Keratinocyte (primary cell): Measurements from ENCODE around the gene ATP11A. TPM values are rescaled to one million over a fixed set of nuclear protein-coding genes. Genes with fewer than 3 reads are reported as not detected.

Experiments
- DNase-seq: peaks from one replicate; pipeline ENCODE4 v3.0.0-alpha.2; 2011; ENCODE audit warnings: low read depth, missing footprints, low spot score
- FAIRE-seq: peaks from 2 replicates; lab custom pipeline; 2011; peaks lifted over from hg19 to GRCh38; lab: Jason Lieb, UNC
- H2AFZ ChIP-seq: 2 replicates; pipeline ENCODE4 v1.6.0; 2012; ENCODE audit warnings: low read length, control low read depth, inconsistent platforms; ENCODE audit not compliant: control insufficient read depth
- H3K27ac ChIP-seq: 2 replicates; pipeline ENCODE4 v1.5.1; 2011; ENCODE audit warnings: low read length; ENCODE audit not compliant: control insufficient read depth, insufficient read depth
- H3K27me3 ChIP-seq: 3 replicates; pipeline ENCODE4 v1.6.0; 2011; ENCODE audit warnings: low read length; ENCODE audit not compliant: control insufficient read depth, insufficient read depth; ENCODE audit errors: extremely low read depth
- H3K36me3 ChIP-seq, 2 experiments: 2 replicates in 1 of 2; 3 replicates in 1 of 2; pipeline ENCODE4 v1.5.1; 2011; ENCODE audit warnings: low read length in 2 of 2, mild to moderate bottlenecking in 1 of 2; ENCODE audit not compliant: control insufficient read depth in 2 of 2, insufficient read depth in 2 of 2; ENCODE audit errors: extremely low read depth in 1 of 2
- H3K4me1 ChIP-seq: 3 replicates; pipeline ENCODE4 v1.5.1; 2011; ENCODE audit warnings: low read length; ENCODE audit not compliant: control insufficient read depth, insufficient read depth; ENCODE audit errors: extremely low read depth
- H3K4me2 ChIP-seq: 3 replicates; pipeline ENCODE4 v1.6.0; 2011; ENCODE audit warnings: low read depth, low read length; ENCODE audit not compliant: control insufficient read depth, insufficient read depth; ENCODE audit errors: extremely low read depth
- H3K4me3 ChIP-seq, 3 experiments: fragments of 200-600 bp in 1 of 3; sonication (generic) in 1 of 3; 2 replicates in 2 of 3; 3 replicates in 1 of 3; pipeline ENCODE4 v1.5.1; 2011 to 2016; ENCODE audit warnings: low read length in 3 of 3, mild to moderate bottlenecking in 3 of 3, control low read depth in 2 of 3, inconsistent platforms in 1 of 3, low read depth in 1 of 3, mixed read lengths in 1 of 3, mixed run types in 1 of 3, moderate library complexity in 1 of 3; ENCODE audit not compliant: control insufficient read depth in 2 of 3, insufficient read depth in 2 of 3; ENCODE audit errors: extremely low read depth in 1 of 3
- H3K79me2 ChIP-seq: 2 replicates; pipeline ENCODE4 v1.6.0; 2012; ENCODE audit warnings: low read length; ENCODE audit not compliant: control insufficient read depth, insufficient read depth
- H3K9ac ChIP-seq: 3 replicates; pipeline ENCODE4 v1.6.0; 2011; ENCODE audit warnings: low read length; ENCODE audit not compliant: control insufficient read depth, insufficient read depth; ENCODE audit errors: extremely low read depth
- H3K9me1 ChIP-seq: 3 replicates; pipeline ENCODE4 v1.6.0; 2011; ENCODE audit warnings: low read length; ENCODE audit not compliant: control insufficient read depth, insufficient read depth; ENCODE audit errors: extremely low read depth
- H3K9me3 ChIP-seq: 2 replicates; pipeline ENCODE4 v1.5.1; 2012; ENCODE audit warnings: low read depth, low read length; ENCODE audit not compliant: control insufficient read depth
- H4K20me1 ChIP-seq: 3 replicates; pipeline ENCODE4 v1.6.0; 2011; ENCODE audit warnings: low read length; ENCODE audit not compliant: control insufficient read depth, insufficient read depth; ENCODE audit errors: extremely low read depth
- CTCF ChIP-seq, 3 experiments: IDR thresholded peaks in 1 of 3; conservative IDR thresholded peaks in 1 of 3; optimal IDR thresholded peaks in 1 of 3; 2 replicates in 2 of 3; 3 replicates in 1 of 3; pipeline versions ENCODE3 to v1.5.1; 2011; ENCODE audit warnings: low read length in 3 of 3, mild to moderate bottlenecking in 3 of 3, moderate library complexity in 2 of 3, control low read depth in 1 of 3, inconsistent platforms in 1 of 3; ENCODE audit not compliant: insufficient read depth in 2 of 3; ENCODE audit errors: extremely low read depth in 1 of 3
- EZH2 ChIP-seq: IDR thresholded peaks from one replicate; pipeline ENCODE4 v1.6.1; 2012; ENCODE audit warnings: inconsistent platforms, mild to moderate bottlenecking, low read length, moderate library complexity
- dilution Hi-C: fragments of 300-500 bp; cut with MboI; formaldehyde crosslinking; loops from one replicate; pipeline ENCODE4 v1.7.0; 2020; ENCODE audit warnings: low sequenced_read_pairs; ENCODE audit not compliant: extremely low pct_ligation_motif_present
- polyA plus RNA-seq, 5 experiments: library from polyadenylated mRNA; depleted of rRNA in 3 of 5; stranded (reverse) in 3 of 5; stranded (forward) in 1 of 5; unstranded in 1 of 5; fragments of >200 nt; gene quantifications; 1 replicate in 1 of 5; 2 replicates in 3 of 5; 3 replicates in 1 of 5; pipeline versions ENCODE4 v1.2.1 to v1.2.3, GENCODE V29; 2011 to 2012; ENCODE audit warnings: missing spikeins in 2 of 5, low read depth in 1 of 5, low replicate concordance in 1 of 5

ATP11A gene
- polyA plus RNA-seq, 1 donor (not counting 4 experiments of a cell fraction or from before 2014, with no cell fraction given): 4.3 TPM

GRCh38 chr13:112783135-112783977 is 93.5 kb downstream of the ATP11A start:
- no peaks in the 10 kb centered on the region for H3K9me1 ChIP-seq
- dilution Hi-C loops: no loop called here
- no peak overlapping the region for H3K9ac ChIP-seq
- no peak overlapping the region for H3K4me2 ChIP-seq
- H3K27ac ChIP-seq: no peak overlapping the region
- no peak overlapping the region for H3K4me3 ChIP-seq
- no peaks in the 10 kb centered on the region for H4K20me1 ChIP-seq
- no peaks in the 10 kb centered on the region for H3K4me1 ChIP-seq
- TF ChIP-seq CTCF (optimal IDR thresholded peaks at IDR 0.05 in 1 of 3, IDR thresholded peaks at IDR 0.05 in 1 of 3, conservative IDR thresholded peaks at IDR 0.05 in 1 of 3; ENCODE audit: extremely low read depth in 1 of 3, insufficient read depth in 2 of 3, low read length in 3 of 3) (no peak), EZH2 (no peak)
- no peaks in the 10 kb centered on the region for H3K36me3 ChIP-seq
- no peaks in the 10 kb centered on the region for H3K79me2 ChIP-seq
- no peak overlapping the region for H2AFZ ChIP-seq
- FAIRE-seq: no peak
- no peaks in the 10 kb centered on the region for H3K27me3 ChIP-seq
- DNase-seq: no peak
- no peaks in the 10 kb centered on the region for H3K9me3 ChIP-seq

DNA sequence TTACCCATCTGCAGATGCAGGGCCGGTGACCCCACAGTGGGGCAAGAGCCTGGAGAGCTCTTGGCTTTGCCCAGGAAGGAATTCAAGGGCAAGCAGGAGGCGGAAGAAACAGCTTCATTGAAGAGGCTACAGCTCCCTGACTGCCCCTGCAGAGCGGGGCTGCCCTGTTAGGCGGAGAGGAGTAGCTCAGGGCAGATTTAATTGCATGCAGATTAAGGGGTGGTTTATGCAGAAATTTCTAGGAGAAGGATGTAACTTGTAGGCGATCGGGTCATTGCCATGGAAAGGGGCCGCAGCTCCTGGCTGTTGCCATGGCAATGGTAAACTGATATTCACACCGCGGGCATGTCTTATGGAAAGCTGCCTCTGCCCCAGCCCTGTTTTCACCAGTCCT is 94.1 kb downstream of the ATP11A start:
- no peak overlapping the region for H3K4me2 ChIP-seq

More for the DNA sequence above, 94.1 kb downstream of the ATP11A start:
- no peak overlapping the region for H3K27ac ChIP-seq
- no peak for DNase-seq
- H3K79me2 ChIP-seq: no peaks in the 10 kb centered on the region
- TF ChIP-seq CTCF (optimal IDR thresholded peaks at IDR 0.05 in 1 of 3, IDR thresholded peaks at IDR 0.05 in 1 of 3, conservative IDR thresholded peaks at IDR 0.05 in 1 of 3; ENCODE audit: extremely low read depth in 1 of 3, insufficient read depth in 2 of 3, low read length in 3 of 3) (no peak), EZH2 (no peak)
- H3K27me3 ChIP-seq: no peaks in the 10 kb centered on the region
- H4K20me1 ChIP-seq: no peaks in the 10 kb centered on the region
- H3K4me1 ChIP-seq: no peaks in the 10 kb centered on the region
- FAIRE-seq: no peak
- H3K36me3 ChIP-seq: no peaks in the 10 kb centered on the region
- dilution Hi-C loops: no loop called here
- no peak overlapping the region for H3K9ac ChIP-seq
- H3K9me1 ChIP-seq: no peaks in the 10 kb centered on the region
- H2AFZ ChIP-seq: no peak overlapping the region
- no peak overlapping the region for H3K4me3 ChIP-seq
- H3K9me3 ChIP-seq: no peaks in the 10 kb centered on the region
